ENCODE data around the gene CPVL. TPM values are rescaled to one million over a fixed set of nuclear protein-coding genes. Genes with fewer than 3 reads are reported as not detected.

The CPVL gene
- total RNA-seq, 1 donor from 2014 or later: 86.3 TPM

- Histone ChIP-seq H3K27me3 (ENCODE audit: low read depth) (no peaks in the 10 kb centered on the region), H3K36me3 (no peaks in the 10 kb centered on the region), H3K4me1 (peaks cover 19% of the 10 kb centered on the region), H3K4me3 (no peak overlapping the region), H3K27ac (replicated peaks) (peak overlapping the region; percentile 55), H3K9me3 (replicated peaks) (no peaks in the 10 kb centered on the region)
- no peak for TF ChIP-seq CTCF (IDR thresholded peaks at IDR 0.05; ENCODE audit: borderline replicate concordance)
- DNase-seq: no peak
- intact Hi-C loops (cut with micrococcal nuclease): no loop called here
These were observed 165.7 kb downstream of the CPVL start for GRCh38 chr7:28980451-28981160.

- DNase-seq: peak; percentile 52
- Histone ChIP-seq H3K27ac (replicated peaks) (peak overlapping the region; percentile 55), H3K4me3 (no peak overlapping the region), H3K36me3 (no peaks in the 10 kb centered on the region), H3K27me3 (ENCODE audit: low read depth) (no peaks in the 10 kb centered on the region), H3K9me3 (replicated peaks) (no peaks in the 10 kb centered on the region), H3K4me1 (peaks cover 10% of the 10 kb centered on the region)
- TF ChIP-seq CTCF (IDR thresholded peaks at IDR 0.05; ENCODE audit: borderline replicate concordance): no peak
- intact Hi-C loops (cut with micrococcal nuclease): no loop called here
These were observed 166.6 kb downstream of the CPVL start for GRCh38 chr7:28979776-28980175.

- Histone ChIP-seq H3K4me1 (no peaks in the 10 kb centered on the region), H3K4me3 (no peak overlapping the region), H3K27me3 (ENCODE audit: low read depth) (no peaks in the 10 kb centered on the region), H3K27ac (replicated peaks) (no peak overlapping the region), H3K9me3 (replicated peaks) (peaks cover 14% of the 10 kb centered on the region), H3K36me3 (no peaks in the 10 kb centered on the region)
- intact Hi-C loops (cut with micrococcal nuclease): no loop called here
- DNase-seq: no peak
- TF ChIP-seq CTCF (IDR thresholded peaks at IDR 0.05; ENCODE audit: borderline replicate concordance): no peak
These were observed 168.5 kb downstream of the CPVL start for GRCh38 chr7:28977881-28978280.

GRCh38 chr7:28976022-28976421 is 170.3 kb downstream of the CPVL start:
- H3K27ac ChIP-seq (replicated peaks): no peak overlapping the region
- H3K4me1 ChIP-seq: no peaks in the 10 kb centered on the region
- H3K27me3 ChIP-seq (ENCODE audit: low read depth): no peaks in the 10 kb centered on the region
- no peak for DNase-seq
- no peak overlapping the region for H3K4me3 ChIP-seq
- TF ChIP-seq CTCF (IDR thresholded peaks at IDR 0.05; ENCODE audit: borderline replicate concordance): no peak
- intact Hi-C loops (cut with micrococcal nuclease): no loop called here
- peaks cover 33% of the 10 kb centered on the region for H3K9me3 ChIP-seq (replicated peaks)
- H3K36me3 ChIP-seq: no peaks in the 10 kb centered on the region

- Histone ChIP-seq H3K9me3 (replicated peaks) (peaks cover 50% of the 10 kb centered on the region), H3K27me3 (ENCODE audit: low read depth) (no peaks in the 10 kb centered on the region), H3K36me3 (no peaks in the 10 kb centered on the region), H3K4me3 (no peak overlapping the region), H3K4me1 (no peaks in the 10 kb centered on the region), H3K27ac (replicated peaks) (no peak overlapping the region)
- DNase-seq: no peak
- intact Hi-C loops (cut with micrococcal nuclease): no loop called here
- no peak for TF ChIP-seq CTCF (IDR thresholded peaks at IDR 0.05; ENCODE audit: borderline replicate concordance)
These were observed 172.7 kb downstream of the CPVL start for GRCh38 chr7:28973591-28973990.
